K562 (cell line): ENCODE data around the gene CRYBG2. TPM values are rescaled to one million over a fixed set of nuclear protein-coding genes. Genes with fewer than 3 reads are reported as not detected.

Experiments
- ARID1B ChIP-seq: fragments of 450-650 bp; IDR thresholded peaks from 2 replicates; pipeline ENCODE4 v1.6.1; 2016; ENCODE audit warnings: antibody characterized with exemption, mild to moderate bottlenecking, inconsistent platforms
- BACH1 ChIP-seq: fragments of 200-800 bp; sonication (Bioruptor generic); IDR thresholded peaks from 2 replicates; pipeline ENCODE4 v1.6.1; 2016; ENCODE audit warnings: missing genetic modification characterization, missing compliant biosample characterization
- CTCFL ChIP-seq: IDR thresholded peaks from 2 replicates; pipeline ENCODE4 v1.6.1; 2011; ENCODE audit warnings: borderline replicate concordance, low read depth, mild to moderate bottlenecking, moderate library complexity, low read length; ENCODE audit not compliant: insufficient read depth, poor library complexity, severe bottlenecking
- DMBX1 ChIP-seq: fragments of 250-450 bp; sonication (Bioruptor Pico); IDR thresholded peaks from 2 replicates; pipeline ENCODE4 v1.8.0; 2022; ENCODE audit warnings: inconsistent platforms, mild to moderate bottlenecking, moderate library complexity, borderline replicate concordance
- SAFB2 ChIP-seq: fragments of 200-400 bp; formaldehyde crosslinking; IDR thresholded peaks from 2 replicates; pipeline ENCODE4 v1.6.1; 2018; ENCODE audit warnings: borderline replicate concordance, low read length, low read depth, moderate library complexity; ENCODE audit not compliant: severe bottlenecking
- SP1 ChIP-seq: sonication (generic); formaldehyde crosslinking; IDR thresholded peaks from 2 replicates; pipeline ENCODE4 v1.8.1; 2022; ENCODE audit warnings: mild to moderate bottlenecking, missing genetic modification reagents
- SP2 ChIP-seq: IDR thresholded peaks from 2 replicates; pipeline ENCODE4 v1.6.1; 2011; ENCODE audit warnings: mild to moderate bottlenecking, low read depth, low read length, moderate library complexity; ENCODE audit not compliant: poor library complexity, severe bottlenecking; ENCODE audit errors: extremely low read depth
- polyA plus RNA-seq, 8 experiments: library from polyadenylated mRNA; depleted of rRNA in 4 of 8; stranded (reverse) in 5 of 8; unstranded in 3 of 8; fragments of >200 nt; fragmentation: Nextera tagmentation in 2 of 8; fragmentation: Illumina TruSeq in 1 of 8; extraction: Ambion mirVana in 2 of 8; extraction: Trizol in 1 of 8; gene quantifications; 2 replicates each; pipeline versions ENCODE4 v1.2.1 to v1.2.3, GENCODE V29; 2011 to 2014; ENCODE audit warnings: inconsistent platforms in 1 of 8, missing spikeins in 1 of 8
- total RNA-seq, 7 experiments: library from RNA; depleted of rRNA in 6 of 7; stranded (reverse); fragments of >200 nt in 6 of 7; fragmentation: Illumina TruSeq in 2 of 7; extraction: Trizol in 2 of 7; gene quantifications; 2 replicates each; pipeline versions ENCODE4 v1.2.1 to v1.2.3, GENCODE V29; 2011 to 2021; ENCODE audit warnings: low replicate concordance in 1 of 7
- TF ChIP-seq, protein P1 (sequence below): fragments of 450-650 bp; formaldehyde crosslinking; conservative IDR thresholded peaks from 2 replicates; pipeline ENCODE4 v1.4.0; 2022; ENCODE audit warnings: mild to moderate bottlenecking, missing genetic modification characterization
- TF ChIP-seq, protein P2 (sequence below), 2 experiments: fragments of 200-800 bp in 1 of 2; sonication (Bioruptor generic) in 1 of 2; sonication (generic) in 1 of 2; formaldehyde crosslinking in 1 of 2; IDR thresholded peaks in 1 of 2; conservative IDR thresholded peaks in 1 of 2; 2 replicates each; pipeline versions ENCODE4 v1.5.0 to v1.6.1; 2016 to 2020; ENCODE audit warnings: missing compliant biosample characterization in 1 of 2, missing genetic modification characterization in 1 of 2, missing genetic modification reagents in 1 of 2
- TF ChIP-seq, protein P3 (sequence below): fragments of 200-800 bp; sonication (Bioruptor generic); IDR thresholded peaks from 2 replicates; pipeline ENCODE4 v1.6.1; 2017; ENCODE audit warnings: missing genetic modification characterization, missing compliant biosample characterization
- TF ChIP-seq, protein P4 (sequence below): fragments of 450-650 bp; IDR thresholded peaks from one replicate; pipeline ENCODE4 v1.6.1; 2018; ENCODE audit warnings: mild to moderate bottlenecking, moderate library complexity; ENCODE audit not compliant: partially characterized antibody
- TF ChIP-seq, protein P5 (sequence below), 2 experiments: fragments of 450-650 bp in 1 of 2; IDR thresholded peaks; 2 replicates each; pipeline ENCODE4 v1.6.1; 2011 to 2017; ENCODE audit warnings: low read depth in 2 of 2, antibody characterized with exemption in 1 of 2, borderline replicate concordance in 1 of 2, low read length in 1 of 2, mild to moderate bottlenecking in 1 of 2, mixed read lengths in 1 of 2; ENCODE audit not compliant: control insufficient read depth in 1 of 2

Gene CRYBG2
- total and polyA plus RNA-seq, 9 of the 15 experiments (the other 6 are each of a cell fraction or from before 2014, with no cell fraction given): 0.39 to 8.5 (median 3.7) TPM

GRCh38 chr1:26378088-26378878 is 24.4 kb upstream of the CRYBG2 start (continued):
- TF ChIP-seq SAFB2 (no peak), BACH1 (peak; percentile 57; the same call in 1 of the 2 replicates), SP2 (peak; percentile 19), DMBX1 (peak; percentile 84), ARID1B (peak; percentile 97), SP1 (CRISPR knock-in tag) (peak; percentile 92), CTCFL (no peak)
- TF ChIP-seq, protein P1, sequence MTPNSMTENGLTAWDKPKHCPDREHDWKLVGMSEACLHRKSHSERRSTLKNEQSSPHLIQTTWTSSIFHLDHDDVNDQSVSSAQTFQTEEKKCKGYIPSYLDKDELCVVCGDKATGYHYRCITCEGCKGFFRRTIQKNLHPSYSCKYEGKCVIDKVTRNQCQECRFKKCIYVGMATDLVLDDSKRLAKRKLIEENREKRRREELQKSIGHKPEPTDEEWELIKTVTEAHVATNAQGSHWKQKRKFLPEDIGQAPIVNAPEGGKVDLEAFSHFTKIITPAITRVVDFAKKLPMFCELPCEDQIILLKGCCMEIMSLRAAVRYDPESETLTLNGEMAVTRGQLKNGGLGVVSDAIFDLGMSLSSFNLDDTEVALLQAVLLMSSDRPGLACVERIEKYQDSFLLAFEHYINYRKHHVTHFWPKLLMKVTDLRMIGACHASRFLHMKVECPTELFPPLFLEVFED (CRISPR knock-in tag): peak; percentile 51; the same call in 1 of the 2 replicates
- TF ChIP-seq, protein P2, sequence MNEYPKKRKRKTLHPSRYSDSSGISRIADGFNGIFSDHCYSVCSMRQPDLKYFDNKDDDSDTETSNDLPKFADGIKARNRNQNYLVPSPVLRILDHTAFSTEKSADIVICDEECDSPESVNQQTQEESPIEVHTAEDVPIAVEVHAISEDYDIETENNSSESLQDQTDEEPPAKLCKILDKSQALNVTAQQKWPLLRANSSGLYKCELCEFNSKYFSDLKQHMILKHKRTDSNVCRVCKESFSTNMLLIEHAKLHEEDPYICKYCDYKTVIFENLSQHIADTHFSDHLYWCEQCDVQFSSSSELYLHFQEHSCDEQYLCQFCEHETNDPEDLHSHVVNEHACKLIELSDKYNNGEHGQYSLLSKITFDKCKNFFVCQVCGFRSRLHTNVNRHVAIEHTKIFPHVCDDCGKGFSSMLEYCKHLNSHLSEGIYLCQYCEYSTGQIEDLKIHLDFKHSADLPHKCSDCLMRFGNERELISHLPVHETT (CRISPR knock-in tag; conservative IDR thresholded peaks at IDR 0.05 in 1 of 2, IDR thresholded peaks at IDR 0.05 in 1 of 2): peak in 1 of 2 experiments; percentile 81; a peak in 1 of 4 replicates
- TF ChIP-seq, protein P3, sequence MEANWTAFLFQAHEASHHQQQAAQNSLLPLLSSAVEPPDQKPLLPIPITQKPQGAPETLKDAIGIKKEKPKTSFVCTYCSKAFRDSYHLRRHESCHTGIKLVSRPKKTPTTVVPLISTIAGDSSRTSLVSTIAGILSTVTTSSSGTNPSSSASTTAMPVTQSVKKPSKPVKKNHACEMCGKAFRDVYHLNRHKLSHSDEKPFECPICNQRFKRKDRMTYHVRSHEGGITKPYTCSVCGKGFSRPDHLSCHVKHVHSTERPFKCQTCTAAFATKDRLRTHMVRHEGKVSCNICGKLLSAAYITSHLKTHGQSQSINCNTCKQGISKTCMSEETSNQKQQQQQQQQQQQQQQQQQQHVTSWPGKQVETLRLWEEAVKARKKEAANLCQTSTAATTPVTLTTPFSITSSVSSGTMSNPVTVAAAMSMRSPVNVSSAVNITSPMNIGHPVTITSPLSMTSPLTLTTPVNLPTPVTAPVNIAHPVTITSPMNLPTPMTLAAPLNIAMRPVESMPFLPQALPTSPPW (CRISPR knock-in tag): peak; percentile 93
- TF ChIP-seq, protein P4, sequence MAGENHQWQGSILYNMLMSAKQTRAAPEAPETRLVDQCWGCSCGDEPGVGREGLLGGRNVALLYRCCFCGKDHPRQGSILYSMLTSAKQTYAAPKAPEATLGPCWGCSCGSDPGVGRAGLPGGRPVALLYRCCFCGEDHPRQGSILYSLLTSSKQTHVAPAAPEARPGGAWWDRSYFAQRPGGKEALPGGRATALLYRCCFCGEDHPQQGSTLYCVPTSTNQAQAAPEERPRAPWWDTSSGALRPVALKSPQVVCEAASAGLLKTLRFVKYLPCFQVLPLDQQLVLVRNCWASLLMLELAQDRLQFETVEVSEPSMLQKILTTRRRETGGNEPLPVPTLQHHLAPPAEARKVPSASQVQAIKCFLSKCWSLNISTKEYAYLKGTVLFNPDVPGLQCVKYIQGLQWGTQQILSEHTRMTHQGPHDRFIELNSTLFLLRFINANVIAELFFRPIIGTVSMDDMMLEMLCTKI: no peak
- TF ChIP-seq, protein P5, sequence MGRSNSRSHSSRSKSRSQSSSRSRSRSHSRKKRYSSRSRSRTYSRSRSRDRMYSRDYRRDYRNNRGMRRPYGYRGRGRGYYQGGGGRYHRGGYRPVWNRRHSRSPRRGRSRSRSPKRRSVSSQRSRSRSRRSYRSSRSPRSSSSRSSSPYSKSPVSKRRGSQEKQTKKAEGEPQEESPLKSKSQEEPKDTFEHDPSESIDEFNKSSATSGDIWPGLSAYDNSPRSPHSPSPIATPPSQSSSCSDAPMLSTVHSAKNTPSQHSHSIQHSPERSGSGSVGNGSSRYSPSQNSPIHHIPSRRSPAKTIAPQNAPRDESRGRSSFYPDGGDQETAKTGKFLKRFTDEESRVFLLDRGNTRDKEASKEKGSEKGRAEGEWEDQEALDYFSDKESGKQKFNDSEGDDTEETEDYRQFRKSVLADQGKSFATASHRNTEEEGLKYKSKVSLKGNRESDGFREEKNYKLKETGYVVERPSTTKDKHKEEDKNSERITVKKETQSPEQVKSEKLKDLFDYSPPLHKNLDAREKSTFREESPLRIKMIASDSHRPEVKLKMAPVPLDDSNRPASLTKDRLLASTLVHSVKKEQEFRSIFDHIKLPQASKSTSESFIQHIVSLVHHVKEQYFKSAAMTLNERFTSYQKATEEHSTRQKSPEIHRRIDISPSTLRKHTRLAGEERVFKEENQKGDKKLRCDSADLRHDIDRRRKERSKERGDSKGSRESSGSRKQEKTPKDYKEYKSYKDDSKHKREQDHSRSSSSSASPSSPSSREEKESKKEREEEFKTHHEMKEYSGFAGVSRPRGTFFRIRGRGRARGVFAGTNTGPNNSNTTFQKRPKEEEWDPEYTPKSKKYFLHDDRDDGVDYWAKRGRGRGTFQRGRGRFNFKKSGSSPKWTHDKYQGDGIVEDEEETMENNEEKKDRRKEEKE (IDR thresholded peaks at IDR 0.05; ENCODE audit: borderline replicate concordance in 1 of 2, control insufficient read depth in 1 of 2, low read depth in 2 of 2, low read length in 1 of 2): 0 out of 4 replicates have a peak, but pooled peaks of 1 of the 2 experiments have one; percentile 7
